ENCODE measurements around the gene EDRF1. TPM values are rescaled to one million over a fixed set of nuclear protein-coding genes. Genes with fewer than 3 reads are reported as not detected.

The EDRF1 gene
- total and polyA plus RNA-seq, 10 of the 15 experiments (the other 5 are each of a cell fraction or from before 2014, with no cell fraction given): 16.8 to 99.7 (median 42.9) TPM

DNA sequence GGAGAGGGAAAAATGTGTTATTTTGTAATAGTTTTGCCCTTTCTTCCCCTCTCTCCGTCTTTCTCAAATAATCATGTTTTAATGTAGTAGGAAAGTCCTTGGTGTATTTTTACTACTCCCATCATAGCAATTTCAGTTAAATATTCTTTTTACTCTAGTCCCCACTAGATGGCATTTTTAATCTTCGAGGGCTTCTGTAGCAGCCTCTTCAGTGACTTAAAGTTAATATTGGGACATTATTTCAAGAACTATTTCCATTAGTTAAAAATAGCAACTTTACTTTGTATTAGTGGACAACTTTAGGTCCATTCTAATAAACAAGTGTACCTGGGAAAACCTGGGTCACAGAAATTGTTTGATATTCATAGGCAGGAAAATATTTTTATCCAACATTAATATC is 23.0 kb downstream of the EDRF1 start:
- no peak overlapping the region for H2AFZ ChIP-seq (ENCODE audit: control insufficient read depth, low read depth, low read length)
- no peaks in the 10 kb centered on the region for H3K27me3 ChIP-seq (replicated peaks in 1 of 2; ENCODE audit: control insufficient read depth in 2 of 2, insufficient read depth in 2 of 2, low read length in 1 of 2)
- BruUV-seq (replicated peaks): no TSS peak
- RAD21 ChIA-PET (ENCODE audit: unreplicated experiment): no interaction called here
- no peak overlapping the region for H3K27ac ChIP-seq (ENCODE audit: control insufficient read depth, insufficient read depth)
- TF ChIP-seq RFX5 (IDR thresholded peaks at IDR 0.05; ENCODE audit: low read depth, low read length): no peak
- TF ChIP-seq CREB1 (IDR thresholded peaks at IDR 0.05; ENCODE audit: low read depth): no peak
- no peak for TF ChIP-seq SRF (IDR thresholded peaks at IDR 0.05; ENCODE audit: low read depth in 2 of 2, low read length in 2 of 2)
- no peak overlapping the region for H3K4me3 ChIP-seq
- intact Hi-C loops (cut with micrococcal nuclease; ENCODE audit: unreplicated experiment) (no loop called here), in situ Hi-C loops (cut with MboI) (no loop called here)
- H4K20me1 ChIP-seq (ENCODE audit: control insufficient read depth, insufficient read depth): no peaks in the 10 kb centered on the region
- ATAC-seq: no peak
- H3K79me2 ChIP-seq (ENCODE audit: control insufficient read depth, insufficient read depth, low read length): no peaks in the 10 kb centered on the region
- H3K9ac ChIP-seq (ENCODE audit: control insufficient read depth, insufficient read depth, low read length): no peak overlapping the region
- WGBS (ENCODE audit: insufficient coverage, insufficient replicate concordance, low lambda C conversion rate, missing lambda C conversion rate): 58% methylated on average over 2 of the region's 2 CpGs
- no peak for DNase-seq (ENCODE audit: low read depth, low spot score)
- FAIRE-seq: no peak
- CTCF ChIA-PET: no interaction called here
- SMC1A ChIA-PET (ENCODE audit: uncharacterized antibody, unreplicated experiment): no interaction called here
- no peaks in the 10 kb centered on the region for H3K4me1 ChIP-seq (ENCODE audit: control insufficient read depth, insufficient read depth, low read length)
- POLR2A ChIA-PET: no interaction called here
- no peaks in the 10 kb centered on the region for H3K9me3 ChIP-seq (replicated peaks; ENCODE audit: control insufficient read depth, insufficient read depth, low read length)
- H3K36me3 ChIP-seq (ENCODE audit: control insufficient read depth in 2 of 2, insufficient read depth in 2 of 2, low read length in 1 of 2): peaks cover 15 to 57% of the 10 kb centered on the region in 2 experiments
- no peak overlapping the region for H3K4me2 ChIP-seq (ENCODE audit: control insufficient read depth, insufficient read depth)

DNA sequence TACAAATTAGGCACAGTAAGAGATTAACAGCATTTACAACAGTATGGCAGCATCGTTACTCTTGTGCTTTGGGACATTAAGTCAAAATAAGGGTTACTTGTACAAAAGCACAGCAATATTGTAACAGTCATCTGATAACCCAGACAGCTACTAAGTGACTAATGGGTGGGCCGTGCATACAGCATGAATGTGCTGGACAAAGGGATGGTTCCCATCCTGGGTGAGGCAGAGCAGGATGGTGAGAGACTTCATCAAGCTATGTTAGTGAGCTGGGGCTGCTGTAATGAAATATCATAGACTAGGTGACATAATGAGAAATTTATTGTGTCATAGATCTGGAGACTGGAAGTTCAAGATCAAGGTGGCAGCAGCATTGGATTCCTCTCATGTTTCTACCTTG is 25.4 kb downstream of the EDRF1 start:
- Histone ChIP-seq H3K9ac (ENCODE audit: control insufficient read depth, insufficient read depth, low read length) (no peak overlapping the region), H3K27ac (ENCODE audit: control insufficient read depth, insufficient read depth) (no peak overlapping the region), H3K4me2 (ENCODE audit: control insufficient read depth, insufficient read depth) (no peak overlapping the region), H2AFZ (ENCODE audit: control insufficient read depth, low read depth, low read length) (no peak overlapping the region), H3K36me3 (ENCODE audit: control insufficient read depth in 2 of 2, insufficient read depth in 2 of 2, low read length in 1 of 2) (peaks cover 13 to 58% of the 10 kb centered on the region in 2 experiments), H4K20me1 (ENCODE audit: control insufficient read depth, insufficient read depth) (no peaks in the 10 kb centered on the region), H3K4me1 (ENCODE audit: control insufficient read depth, insufficient read depth, low read length) (no peaks in the 10 kb centered on the region), H3K79me2 (ENCODE audit: control insufficient read depth, insufficient read depth, low read length) (no peaks in the 10 kb centered on the region), H3K4me3 (no peak overlapping the region), H3K27me3 (replicated peaks in 1 of 2; ENCODE audit: control insufficient read depth in 2 of 2, insufficient read depth in 2 of 2, low read length in 1 of 2) (no peaks in the 10 kb centered on the region), H3K9me3 (replicated peaks; ENCODE audit: control insufficient read depth, insufficient read depth, low read length) (no peaks in the 10 kb centered on the region)
- ATAC-seq (no peak), DNase-seq (ENCODE audit: low read depth, low spot score) (no peak), FAIRE-seq (no peak)
- 93% methylated on average over 2 of the region's 2 CpGs for whole genome bisulfite sequencing (ENCODE audit: insufficient coverage, insufficient replicate concordance, low lambda C conversion rate, missing lambda C conversion rate)
- RAD21 ChIA-PET (ENCODE audit: unreplicated experiment): no interaction called here
- POLR2A ChIA-PET: no interaction called here
- SMC1A ChIA-PET (ENCODE audit: uncharacterized antibody, unreplicated experiment): no interaction called here
- no TSS peak for BruUV-seq (replicated peaks)
- in situ Hi-C loops (cut with MboI) (no loop called here), intact Hi-C loops (cut with micrococcal nuclease; ENCODE audit: unreplicated experiment) (no loop called here)
- CTCF ChIA-PET: no interaction called here
- TF ChIP-seq HCFC1 (IDR thresholded peaks at IDR 0.05; ENCODE audit: low read length): no peak
- no peak for TF ChIP-seq NRF1 (conservative IDR thresholded peaks at IDR 0.05; ENCODE audit: low read depth, low read length)
- TF ChIP-seq RBBP5 (conservative IDR thresholded peaks at IDR 0.05): no peak
- TF ChIP-seq SIX5 (IDR thresholded peaks at IDR 0.05; ENCODE audit: low read depth, low read length, severe bottlenecking): no peak
- TF ChIP-seq POLR2AphosphoS5 (IDR thresholded peaks at IDR 0.05; ENCODE audit: low read length): no peak
- TF ChIP-seq SIN3A (IDR thresholded peaks at IDR 0.05; ENCODE audit: low read depth, low read length): no peak
- no peak for TF ChIP-seq NFYB (IDR thresholded peaks at IDR 0.05; ENCODE audit: insufficient read depth, low read depth, low read length)
- no peak for TF ChIP-seq POLR2AphosphoS2 (IDR thresholded peaks at IDR 0.05; ENCODE audit: low read depth, low read length)
- TF ChIP-seq, protein P1, sequence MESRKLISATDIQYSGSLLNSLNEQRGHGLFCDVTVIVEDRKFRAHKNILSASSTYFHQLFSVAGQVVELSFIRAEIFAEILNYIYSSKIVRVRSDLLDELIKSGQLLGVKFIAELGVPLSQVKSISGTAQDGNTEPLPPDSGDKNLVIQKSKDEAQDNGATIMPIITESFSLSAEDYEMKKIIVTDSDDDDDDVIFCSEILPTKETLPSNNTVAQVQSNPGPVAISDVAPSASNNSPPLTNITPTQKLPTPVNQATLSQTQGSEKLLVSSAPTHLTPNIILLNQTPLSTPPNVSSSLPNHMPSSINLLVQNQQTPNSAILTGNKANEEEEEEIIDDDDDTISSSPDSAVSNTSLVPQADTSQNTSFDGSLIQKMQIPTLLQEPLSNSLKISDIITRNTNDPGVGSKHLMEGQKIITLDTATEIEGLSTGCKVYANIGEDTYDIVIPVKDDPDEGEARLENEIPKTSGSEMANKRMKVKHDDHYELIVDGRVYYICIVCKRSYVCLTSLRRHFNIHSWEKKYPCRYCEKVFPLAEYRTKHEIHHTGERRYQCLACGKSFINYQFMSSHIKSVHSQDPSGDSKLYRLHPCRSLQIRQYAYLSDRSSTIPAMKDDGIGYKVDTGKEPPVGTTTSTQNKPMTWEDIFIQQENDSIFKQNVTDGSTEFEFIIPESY (IDR thresholded peaks at IDR 0.05): no peak
- no peak for TF ChIP-seq MYC (IDR thresholded peaks at IDR 0.05; ENCODE audit: insufficient read depth, insufficient read length, insufficient replicate concordance, low read length, severe bottlenecking)
- TF ChIP-seq BCL11A (IDR thresholded peaks at IDR 0.05; ENCODE audit: low read depth, low read length): no peak
- TF ChIP-seq NR2C1 (IDR thresholded peaks at IDR 0.05): no peak

Measured in GM12878 (cell line).